Stimulated activated CD4-positive, alpha-beta T cell treated with anti-CD3 and anti-CD28 coated beads, Interleukin-4, amount 100 ng/mL, for 24 hours (primary cell): Measurements from ENCODE around the gene TBC1D8B.
"Not testable (repeated sequence)": the region's sequence is repeated elsewhere in the genome, so short reads cannot be mapped to it uniquely, and the experiment has no call there.

ENCODE experiments used
- DNase-seq: peaks from one replicate; pipeline ENCODE4 v3.0.0-alpha.2; 2020

TBC1D8B gene

DNA sequence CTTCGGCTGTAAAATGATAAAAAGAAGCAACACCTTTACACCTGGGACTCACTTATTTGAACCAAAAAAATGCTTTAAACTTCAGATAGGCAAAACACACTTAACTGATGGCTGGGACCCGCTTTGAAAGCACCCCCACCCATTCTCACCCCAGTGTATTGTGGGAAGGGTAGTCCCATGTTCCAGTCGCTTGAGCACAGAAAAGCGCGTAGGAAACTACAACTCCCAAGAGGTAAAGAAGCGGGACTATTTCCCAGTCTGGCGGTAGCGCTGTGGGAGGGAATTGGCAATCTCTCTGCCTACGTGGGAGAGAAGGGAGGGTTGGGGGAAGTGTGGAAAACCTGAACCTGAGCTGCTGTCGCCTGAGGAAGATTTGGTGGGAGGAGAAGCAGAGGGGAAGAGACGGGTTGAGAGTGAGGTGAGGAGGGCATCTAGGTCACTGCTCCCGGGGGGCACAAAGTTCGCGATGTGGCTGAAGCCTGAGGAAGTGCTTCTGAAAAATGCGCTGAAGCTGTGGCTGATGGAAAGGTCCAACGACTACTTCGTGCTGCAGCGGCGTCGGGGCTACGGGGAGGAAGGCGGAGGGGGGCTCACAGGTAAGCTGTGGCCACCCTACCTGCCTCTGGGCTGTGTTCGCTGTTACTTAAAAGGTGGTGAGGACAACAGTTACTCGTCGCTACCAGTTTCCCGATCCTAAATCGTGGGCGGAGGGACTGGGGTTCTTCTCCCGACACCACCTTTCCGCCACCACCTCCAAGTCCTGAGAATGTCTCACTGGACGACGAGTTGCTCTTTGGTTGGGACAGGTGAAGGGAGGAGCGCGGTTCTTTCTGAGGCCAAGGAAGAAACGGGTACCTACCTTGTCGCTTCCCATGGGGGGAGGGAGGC, at the start of gene TBC1D8B:
Gene TBC1D8B, plus strand, starts transcription at position 286 of the 888 bp plus-strand sequence. Its CDS starts 181 bp downstream, at position 467.
- peak; percentile 23 for DNase-seq

DNA sequence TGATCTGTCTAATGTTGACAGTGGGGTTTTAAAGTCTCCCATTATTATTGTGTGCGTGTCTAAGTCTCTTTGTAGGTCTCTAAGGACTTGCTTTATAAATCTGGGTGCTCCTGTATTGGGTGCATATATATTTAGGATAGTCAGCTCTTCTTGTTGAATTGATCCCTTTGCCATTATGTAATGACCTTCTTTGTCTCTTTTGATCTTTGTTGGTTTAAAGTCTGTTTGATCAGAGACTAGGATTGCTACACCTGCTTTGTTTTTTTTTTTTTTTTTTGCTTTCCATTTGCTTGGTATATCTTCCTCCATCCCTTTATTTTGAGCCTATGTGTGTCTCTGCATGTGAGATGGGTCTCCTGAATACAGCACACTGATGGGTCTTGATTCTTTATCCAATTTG, 33.2 kb upstream of the TBC1D8B start:
- DNase-seq = not testable (repeated sequence)

DNA sequence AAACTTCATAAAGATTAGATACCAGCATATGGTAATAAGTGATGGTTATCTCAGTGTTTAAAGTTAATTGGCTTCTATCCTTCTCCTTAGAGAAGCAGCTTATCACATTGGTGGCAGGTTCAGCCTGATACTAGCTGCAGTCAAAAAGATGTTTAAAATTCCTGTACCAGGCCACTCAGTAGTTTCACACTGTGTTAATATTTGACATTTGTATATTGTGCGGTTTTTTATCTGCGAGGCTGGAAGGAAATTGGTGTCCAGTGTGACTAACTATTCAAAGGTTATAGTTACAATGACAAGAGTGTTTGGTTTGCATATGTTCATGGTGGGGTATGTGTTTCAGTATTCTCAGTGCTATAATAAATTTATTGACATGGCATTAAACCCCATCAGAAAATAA, 27.5 kb upstream of the TBC1D8B start:
- DNase-seq = no peak

DNA sequence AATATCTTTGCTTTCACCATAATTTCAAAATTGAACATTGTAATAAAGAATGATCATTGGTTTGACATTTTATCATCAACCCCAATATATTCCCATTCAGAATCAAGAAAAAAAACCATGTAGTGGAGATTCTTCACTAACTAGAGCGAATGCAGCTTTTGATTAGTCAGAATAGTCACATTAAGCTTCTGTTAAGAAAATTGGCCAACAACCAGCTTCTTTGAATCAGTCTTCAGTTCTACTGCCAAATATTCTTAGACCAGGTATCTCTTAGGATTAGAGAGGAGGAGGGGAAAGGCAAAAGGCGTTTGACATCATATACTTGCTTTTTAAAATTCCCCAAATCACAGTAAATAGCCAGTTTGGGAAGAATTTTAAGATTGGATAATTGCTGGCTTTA, 22.2 kb upstream of the TBC1D8B start:
- no peak for DNase-seq

DNA sequence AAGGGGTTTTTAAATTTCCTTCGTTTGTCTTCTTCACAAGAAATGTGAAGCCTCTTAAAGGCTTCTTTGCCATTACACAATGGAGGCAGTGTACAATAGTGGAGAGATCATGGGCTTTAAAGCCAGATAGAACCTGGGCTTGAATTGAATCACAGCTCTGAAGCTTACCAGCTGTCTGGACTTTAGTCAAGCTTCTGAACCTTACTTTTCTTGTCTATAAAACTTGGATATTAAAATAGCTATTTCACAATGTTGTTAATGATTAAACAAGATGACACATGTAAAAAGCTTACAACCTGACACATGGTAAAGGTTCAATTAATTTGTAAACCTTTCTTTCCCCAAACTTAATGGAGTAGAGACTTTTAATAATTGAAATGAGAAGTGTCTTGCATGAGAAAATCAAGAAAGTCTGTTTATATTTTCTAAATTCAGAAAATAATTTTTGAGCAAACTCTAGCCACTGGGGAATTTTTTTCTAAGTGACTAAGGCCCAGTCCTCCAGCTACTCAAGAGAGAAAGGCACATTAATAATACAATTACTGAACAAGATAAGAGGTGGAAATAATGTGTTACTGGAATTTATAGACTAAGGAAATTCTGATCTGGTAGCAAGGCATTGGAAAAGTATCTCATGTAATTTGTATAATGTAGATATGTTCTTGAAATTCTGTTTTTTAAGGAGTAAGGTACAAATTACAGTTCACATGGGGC, 21.7 kb upstream of the TBC1D8B start:
- DNase-seq = no peak

DNA sequence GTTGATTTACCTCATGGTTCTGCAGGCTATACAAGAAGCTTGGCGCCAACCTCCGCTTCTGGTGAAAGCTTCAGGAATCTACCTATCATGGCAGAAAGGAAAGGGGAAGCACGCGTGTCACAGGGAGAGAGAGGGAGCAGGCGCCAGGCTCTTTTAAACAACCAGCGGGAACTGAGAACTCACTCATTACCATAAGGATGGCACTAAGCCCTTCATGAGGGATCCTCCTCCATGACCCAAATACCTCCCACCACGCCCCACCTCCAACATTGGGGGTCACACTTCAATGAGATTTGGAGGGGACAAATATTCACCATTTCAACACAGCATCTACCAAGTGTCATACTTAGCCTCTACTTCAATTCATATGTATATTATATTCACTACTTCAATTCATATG, 18.8 kb upstream of the TBC1D8B start:
- DNase-seq = no peak

DNA sequence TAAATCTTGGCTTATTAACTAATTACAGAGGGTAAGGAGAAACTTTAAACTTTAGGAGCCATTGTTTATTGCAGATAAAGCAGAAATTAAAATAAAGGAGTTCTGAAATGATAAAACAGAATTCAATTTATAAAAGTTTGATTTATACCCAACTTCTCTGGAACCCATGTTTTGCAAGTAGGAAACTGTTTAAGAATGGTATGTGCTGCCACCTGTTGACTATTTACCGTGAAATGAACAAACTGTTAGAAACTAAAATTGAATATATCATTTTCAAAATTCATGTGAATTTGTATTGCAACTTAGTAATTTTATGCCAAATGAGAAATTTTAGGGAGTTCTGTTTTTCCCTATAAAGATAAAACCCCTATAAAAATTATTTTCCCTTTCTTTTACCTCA, 11.0 kb upstream of the TBC1D8B start:
- DNase-seq = peak; percentile 3

DNA sequence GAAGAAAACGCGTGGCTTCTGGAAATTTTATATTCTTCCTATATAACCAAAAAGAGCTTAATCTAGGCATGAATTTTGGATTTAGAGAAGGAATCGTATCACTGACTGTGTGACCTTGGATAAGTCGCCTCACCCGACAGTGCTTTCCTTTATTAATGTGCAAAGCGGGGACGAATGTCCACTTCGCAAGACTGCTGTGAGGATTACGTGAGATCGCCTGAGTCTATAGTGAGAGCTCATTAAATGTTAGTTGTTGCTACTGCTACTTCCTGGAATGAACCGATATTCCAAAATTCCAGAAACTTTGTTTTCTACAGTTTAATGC, 448 bp upstream of the TBC1D8B start:
- DNase-seq = no peak

DNA sequence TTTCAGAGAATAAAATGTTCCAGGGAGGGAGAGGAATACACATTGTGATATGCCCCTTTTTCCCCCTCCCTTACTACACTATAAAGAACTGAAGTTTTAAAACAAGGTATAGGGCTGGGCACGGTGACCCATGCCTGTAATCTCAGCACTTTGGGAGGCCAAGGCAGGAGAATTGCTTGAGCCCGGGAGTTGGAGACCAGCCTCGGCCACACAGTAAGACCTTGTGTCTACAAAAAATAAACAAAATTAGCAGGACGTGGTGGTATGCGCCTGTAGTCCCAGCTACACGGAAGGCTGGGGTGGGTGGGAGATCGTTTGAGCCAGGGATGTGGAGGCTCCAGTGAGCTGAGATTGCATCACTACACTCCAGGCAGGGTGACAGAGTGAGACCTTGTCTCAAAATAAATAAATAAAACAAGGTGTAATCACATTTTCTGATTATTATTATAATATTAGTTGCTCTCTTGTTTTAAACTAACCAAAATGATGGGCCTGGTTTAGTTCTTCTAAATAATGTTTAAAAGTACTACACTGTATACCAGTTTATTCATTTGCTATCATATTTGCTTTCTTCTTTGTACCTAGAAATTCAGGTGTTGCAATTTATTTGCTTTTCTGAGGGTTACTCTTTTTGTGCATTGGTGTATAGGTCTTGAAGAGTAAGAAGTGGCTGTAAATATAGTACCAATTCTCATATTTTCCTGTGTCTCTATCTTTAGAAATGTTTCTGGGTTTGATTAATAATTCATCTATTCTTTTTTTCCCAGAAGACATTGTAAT, 8.8 kb downstream of the TBC1D8B start:
- no peak for DNase-seq

DNA sequence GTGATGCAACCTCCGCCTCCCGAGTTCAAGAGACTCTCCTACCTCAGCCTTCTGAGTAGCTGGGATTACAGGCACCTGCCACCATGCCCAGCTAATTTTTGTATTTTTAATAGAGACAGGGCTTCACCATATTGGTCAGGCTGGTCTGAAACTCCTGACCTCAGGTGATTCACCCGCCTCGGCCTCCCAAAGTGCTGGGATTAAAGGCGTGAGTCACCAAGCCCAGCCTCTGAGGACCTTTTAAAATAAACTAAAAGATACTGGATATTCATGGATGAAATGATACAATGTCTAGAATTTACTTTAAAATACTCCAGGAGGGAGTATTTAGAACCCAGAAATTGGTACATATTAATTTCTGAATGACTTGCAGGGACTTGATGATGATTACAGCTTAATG, 10.5 kb downstream of the TBC1D8B start:
- DNase-seq = not testable (repeated sequence)

DNA sequence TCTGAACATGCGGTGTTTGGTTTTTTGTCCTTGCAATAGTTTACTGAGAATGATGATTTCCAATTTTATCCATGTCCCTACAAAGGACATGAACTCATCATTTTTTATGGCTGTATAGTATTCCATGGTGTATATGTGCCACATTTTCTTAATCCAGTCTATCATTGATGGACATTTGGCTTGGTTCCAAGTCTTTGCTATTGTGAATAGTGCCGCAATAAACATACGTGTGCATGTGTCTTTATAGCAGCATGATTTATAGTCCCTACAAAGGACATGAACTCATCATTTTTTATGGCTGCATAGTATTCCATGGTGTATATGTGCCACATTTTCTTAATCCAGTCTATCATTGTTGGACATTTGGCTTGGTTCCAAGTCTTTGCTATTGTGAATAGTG, 11.6 kb downstream of the TBC1D8B start:
- DNase-seq = not testable (repeated sequence)

DNA sequence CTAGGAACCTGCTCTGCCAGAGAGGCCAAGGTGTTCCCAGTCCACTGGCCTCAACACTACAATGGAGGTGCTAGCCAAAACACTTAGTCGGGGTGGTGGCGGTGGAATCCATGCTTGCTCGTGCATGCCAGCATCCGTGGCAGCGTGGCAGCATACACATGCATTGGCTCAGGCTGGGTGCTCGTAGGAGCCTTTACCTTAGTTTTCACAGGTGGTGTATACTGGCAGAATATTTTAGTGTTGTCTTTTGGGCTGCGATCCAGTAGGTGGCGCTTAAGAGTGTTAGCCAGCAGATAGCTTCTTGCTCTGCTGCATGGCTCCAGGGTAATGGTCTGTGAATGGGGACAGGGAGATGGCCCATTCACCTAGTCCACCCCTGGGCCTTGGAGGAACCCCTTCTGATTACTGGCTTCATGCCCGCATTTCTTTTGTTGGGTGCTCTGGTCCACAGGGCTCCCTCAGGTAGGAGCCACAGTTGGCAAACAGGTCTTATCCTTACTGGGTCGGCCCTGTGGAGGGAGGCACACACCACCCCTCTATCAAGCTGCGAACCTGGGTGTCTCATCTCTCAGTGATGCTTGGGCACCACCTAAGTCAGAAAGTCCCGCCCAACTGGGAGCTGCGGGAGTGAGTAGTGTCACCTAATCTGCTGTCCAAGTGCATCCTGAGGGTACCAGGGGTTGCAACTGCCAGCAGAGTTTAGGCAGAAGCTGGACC, 60.7 kb downstream of the TBC1D8B start:
- DNase-seq = no peak

DNA sequence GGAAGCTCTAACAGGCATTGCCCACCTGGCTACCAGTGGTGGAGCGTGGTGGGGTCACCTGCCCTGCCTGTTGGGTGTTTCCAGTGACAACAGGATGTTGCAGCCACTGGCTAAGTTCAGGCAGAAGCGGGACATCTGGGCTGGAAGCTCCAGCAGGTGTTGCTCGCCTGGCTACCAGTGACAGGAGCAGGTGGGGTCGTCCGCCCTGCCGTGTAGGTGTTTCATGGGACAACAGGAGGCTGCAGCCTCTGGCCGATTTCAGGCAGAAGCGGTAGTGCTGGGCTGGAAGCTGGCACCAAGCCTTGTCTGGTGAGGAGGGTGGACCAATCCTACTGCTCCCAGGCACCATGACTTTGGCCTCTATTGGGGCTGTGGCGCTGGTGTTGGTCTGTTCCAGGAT, 61.2 kb downstream of the TBC1D8B start:
- no peak for DNase-seq

DNA sequence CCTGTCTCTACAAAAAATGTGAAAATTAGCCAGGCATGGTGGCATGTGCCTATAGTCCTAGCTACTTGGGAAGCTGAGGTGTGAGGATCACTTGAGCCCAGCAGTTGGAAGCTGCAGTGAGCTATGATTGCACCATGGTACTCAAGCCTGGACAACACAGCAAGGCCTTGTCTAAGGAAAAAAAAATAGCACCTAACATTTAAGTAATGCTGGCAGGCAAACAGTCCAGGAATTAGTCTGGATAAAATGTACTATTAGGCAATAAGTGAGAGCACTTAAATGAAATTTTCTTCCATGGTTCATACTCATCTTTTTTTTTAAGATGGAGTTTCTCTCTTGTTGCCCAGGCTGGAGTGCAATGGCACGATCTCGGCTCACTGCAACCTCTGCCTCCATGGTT, 70.3 kb downstream of the TBC1D8B start:
- not testable (repeated sequence) for DNase-seq

DNA sequence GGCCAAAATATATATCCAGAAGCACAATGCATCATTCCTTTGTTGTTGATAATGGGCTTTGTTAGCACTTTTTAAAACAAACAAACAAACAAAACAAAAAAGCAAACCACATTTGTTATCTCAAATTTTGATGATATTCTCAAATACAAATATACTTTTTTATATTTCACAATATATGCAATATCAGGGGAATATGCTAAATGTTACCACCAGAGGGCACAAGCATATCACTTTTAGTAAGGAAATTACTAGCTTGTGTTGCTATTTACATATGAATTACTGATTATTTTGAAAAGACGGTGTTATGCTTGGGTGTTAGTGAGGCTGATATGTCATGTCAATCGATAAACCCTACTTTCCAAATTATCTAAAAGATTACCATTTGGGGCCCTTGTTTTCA, 71.6 kb downstream of the TBC1D8B start:
- no peak for DNase-seq

DNA sequence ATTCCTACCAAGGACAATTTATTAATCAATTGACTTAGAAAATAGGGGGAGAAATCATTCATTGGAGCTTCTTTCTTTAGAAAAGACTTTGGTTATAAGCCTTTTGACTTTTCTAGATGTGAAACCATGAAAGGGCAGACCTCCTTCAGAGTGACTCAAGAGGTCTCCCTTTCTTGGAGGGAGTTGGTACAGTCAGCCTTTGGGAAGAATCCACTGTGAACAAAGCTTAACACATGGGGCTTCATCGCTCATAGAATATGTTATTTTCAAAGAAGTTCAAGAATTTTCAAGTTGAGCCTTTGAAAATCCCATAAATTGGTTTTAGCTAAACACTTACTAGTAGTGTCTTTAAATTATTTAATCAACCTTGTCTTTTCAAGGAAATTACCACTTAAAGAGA, 72.7 kb downstream of the TBC1D8B start:
- no peak for DNase-seq

DNA sequence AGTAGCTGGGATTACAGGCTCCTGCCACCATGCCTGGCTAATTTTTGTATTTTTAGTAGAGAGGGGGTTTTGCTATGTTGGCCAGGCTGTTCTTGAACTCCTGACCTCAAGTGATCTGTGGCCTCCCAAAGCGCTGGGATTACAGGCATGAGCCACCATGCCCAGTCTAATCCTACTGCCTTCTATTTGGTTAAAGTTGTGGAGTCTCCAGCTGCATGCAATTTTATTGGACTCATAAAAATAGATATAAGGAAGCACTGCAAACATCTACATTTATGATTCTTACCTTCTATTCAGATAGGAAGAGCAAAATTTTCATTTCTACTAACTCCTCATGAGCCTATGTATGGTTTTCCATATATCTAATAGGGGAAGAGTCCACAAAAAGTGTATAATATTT, 87.0 kb downstream of the TBC1D8B start:
- no peak for DNase-seq

DNA sequence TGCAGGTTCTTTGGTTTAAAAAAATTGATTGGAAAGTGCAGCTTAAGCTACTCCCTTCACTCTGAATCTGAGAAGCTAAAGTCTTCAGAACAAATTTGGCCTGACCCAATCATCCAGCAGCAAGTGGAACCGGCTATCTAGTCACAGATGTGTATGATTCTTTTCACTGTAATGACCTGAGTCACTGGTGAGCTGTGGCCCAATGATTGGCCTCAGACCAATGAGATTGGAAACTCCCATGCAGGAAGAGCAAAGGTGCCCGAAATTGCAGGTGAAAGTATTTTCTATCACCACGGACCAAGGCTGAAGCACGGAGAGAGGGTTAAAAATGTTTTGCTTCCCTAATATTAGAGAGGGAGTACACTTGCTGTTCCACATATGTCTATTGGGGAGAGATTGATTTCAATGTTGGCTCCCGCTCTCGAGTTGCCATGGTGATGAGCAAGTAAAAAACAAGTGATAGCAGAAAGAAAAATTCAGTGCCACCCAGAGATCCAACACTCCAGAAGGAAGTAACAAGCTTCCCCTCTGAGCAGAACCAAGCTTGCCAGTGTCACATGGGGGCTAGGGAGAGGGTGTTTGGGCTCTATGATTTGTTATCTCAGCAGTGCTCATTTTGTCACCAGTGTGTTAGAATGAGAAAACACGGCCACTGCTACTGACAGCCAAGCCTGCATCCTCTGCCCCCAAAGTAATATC, 89.4 kb downstream of the TBC1D8B start:
- DNase-seq = no peak

DNA sequence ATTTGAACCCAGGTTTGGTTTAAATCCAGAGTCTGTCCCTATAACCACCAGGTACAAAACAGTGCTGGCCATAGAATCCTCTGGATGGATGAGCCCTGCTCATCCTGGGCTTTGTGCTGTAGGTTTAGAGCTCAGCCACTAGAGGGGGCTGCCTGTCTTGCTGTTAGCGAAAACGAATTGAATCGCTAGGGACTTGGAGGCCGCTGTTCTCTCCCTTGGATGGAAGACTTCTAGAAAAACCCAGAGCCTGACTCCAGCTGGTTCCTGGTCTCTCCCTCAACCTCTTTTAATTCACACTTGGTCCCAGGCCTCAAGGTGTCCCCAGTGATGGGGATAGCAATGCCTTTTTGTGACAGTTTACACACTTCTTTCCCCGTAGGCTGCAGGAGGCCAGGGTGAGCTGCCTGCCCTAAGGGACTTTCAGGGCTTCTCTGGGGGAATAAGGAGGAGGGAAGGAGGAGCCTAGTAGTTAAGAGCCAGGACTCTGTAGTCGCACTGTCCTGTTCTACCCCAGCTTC, 92.0 kb downstream of the TBC1D8B start:
- peak; percentile 41 for DNase-seq

DNA sequence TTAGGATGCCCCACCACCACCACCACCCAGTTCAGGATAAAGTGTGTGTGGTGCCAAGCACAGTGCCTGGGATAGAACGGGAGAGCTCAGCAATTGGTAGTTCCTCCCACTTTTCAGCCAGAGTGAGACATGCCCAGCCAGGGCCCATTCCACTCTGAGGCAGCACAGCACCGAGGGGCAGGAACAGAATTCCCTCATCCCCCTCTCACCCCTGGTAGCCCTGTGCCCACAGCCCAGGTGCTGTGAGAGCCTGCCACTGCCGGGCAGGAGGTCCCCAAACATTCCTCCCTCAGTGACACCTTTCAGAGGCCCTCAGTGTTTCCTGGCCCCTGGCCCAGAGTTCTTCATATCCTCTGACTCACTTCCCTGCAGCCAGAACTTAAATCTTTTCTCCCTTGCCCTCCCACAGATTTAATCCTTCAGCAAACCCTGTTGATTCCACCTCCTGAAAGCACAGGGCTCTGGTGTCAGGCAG, 92.5 kb downstream of the TBC1D8B start:
- no peak for DNase-seq

DNA sequence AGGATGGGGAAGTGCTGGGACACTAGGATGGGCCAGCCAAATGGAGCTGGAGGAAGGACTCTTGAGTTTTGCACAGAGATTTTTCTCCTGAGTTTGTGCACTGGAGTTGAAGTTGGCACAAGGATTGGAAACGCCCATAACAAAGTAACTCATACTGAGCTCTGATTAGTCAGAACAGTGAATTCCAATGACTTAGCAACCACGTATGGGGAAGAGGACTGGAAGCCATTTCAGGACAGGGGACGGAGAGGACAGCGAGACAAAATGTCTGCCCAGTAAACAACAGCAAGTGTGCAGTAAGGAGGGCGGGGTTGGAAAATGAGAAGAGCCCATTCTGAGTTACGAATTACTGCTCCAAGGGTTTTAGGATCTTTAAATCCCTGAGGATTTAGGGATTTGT, 94.8 kb downstream of the TBC1D8B start:
- no peak for DNase-seq

DNA sequence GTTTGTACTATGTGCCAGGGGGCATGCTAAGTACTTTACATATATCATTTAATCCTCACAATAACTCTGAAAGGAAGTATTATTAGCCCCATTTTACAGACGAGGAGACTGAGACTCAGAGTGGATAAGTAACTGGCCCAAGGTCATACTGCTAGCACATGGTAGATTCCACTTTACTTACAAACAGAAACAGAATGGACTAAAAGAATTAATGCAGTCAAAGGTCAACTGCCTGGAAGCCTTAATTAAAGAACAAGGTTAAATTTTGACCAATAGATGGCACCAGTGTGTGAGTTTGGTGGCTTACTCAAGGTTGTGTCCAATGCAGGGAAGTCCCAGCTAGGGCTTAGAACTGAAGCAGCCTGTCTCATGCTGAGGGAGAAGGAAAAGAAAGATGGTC, 96.0 kb downstream of the TBC1D8B start:
- DNase-seq = no peak
